Stimulated activated CD4-positive, alpha-beta T cell treated with anti-CD3 and anti-CD28 coated beads, Interleukin-1b, Interleukin-23, amount 100 ng/mL, for 1 hour (primary cell): ENCODE measurements around the gene ANKS1A.
"Not testable (repeated sequence)": the region's sequence is repeated elsewhere in the genome, so short reads cannot be mapped to it uniquely, and the experiment has no call there.

Experiments
- DNase-seq, 2 donors: peaks; one replicate each; pipeline ENCODE4 v3.0.0-alpha.2; 2020; ENCODE audit warnings: low read depth in 2 of 2

ANKS1A gene

GRCh38 chr6:34992376-34992775 is 103.3 kb downstream of the ANKS1A start:
- no peak for DNase-seq

- no peak for DNase-seq
These were observed 104.2 kb downstream of the ANKS1A start for GRCh38 chr6:34993213-34993612.

- no peak for DNase-seq
These were observed 105.6 kb downstream of the ANKS1A start for GRCh38 chr6:34994693-34995092.

- not testable (repeated sequence) for DNase-seq
These were observed 109.4 kb downstream of the ANKS1A start for GRCh38 chr6:34998417-34998816.

GRCh38 chr6:34999153-34999552 is 110.1 kb downstream of the ANKS1A start:
- DNase-seq = not testable (repeated sequence)

- DNase-seq = not testable (repeated sequence)
These were observed 110.9 kb downstream of the ANKS1A start for GRCh38 chr6:34999962-35000361.

GRCh38 chr6:35001349-35001748 is 112.3 kb downstream of the ANKS1A start:
- DNase-seq = not testable (repeated sequence)

GRCh38 chr6:35003886-35004530 is 115.0 kb downstream of the ANKS1A start:
- not testable (repeated sequence) for DNase-seq

- no peak for DNase-seq
These were observed 118.0 kb downstream of the ANKS1A start for GRCh38 chr6:35007016-35007415.

GRCh38 chr6:35008858-35009257 is 119.8 kb downstream of the ANKS1A start:
- DNase-seq = no peak

GRCh38 chr6:35011096-35012041 is 122.3 kb downstream of the ANKS1A start:
- no peak for DNase-seq

GRCh38 chr6:35013701-35014100 is 124.6 kb downstream of the ANKS1A start:
- DNase-seq = no peak

- DNase-seq = no peak
These were observed 125.3 kb downstream of the ANKS1A start for GRCh38 chr6:35014341-35014740.

GRCh38 chr6:35014786-35015185 is 125.7 kb downstream of the ANKS1A start:
- DNase-seq = no peak

GRCh38 chr6:35015476-35015875 is 126.4 kb downstream of the ANKS1A start:
- DNase-seq = no peak

- DNase-seq = no peak
These were observed 126.9 kb downstream of the ANKS1A start for GRCh38 chr6:35015996-35016395.

- no peak for DNase-seq
These were observed 127.7 kb downstream of the ANKS1A start for GRCh38 chr6:35016502-35017321.

GRCh38 chr6:35017411-35018181 is 128.5 kb downstream of the ANKS1A start:
- no peak for DNase-seq

GRCh38 chr6:35018182-35018519 is 129.1 kb downstream of the ANKS1A start:
- DNase-seq = no peak

- no peak for DNase-seq
These were observed 129.7 kb downstream of the ANKS1A start for GRCh38 chr6:35018746-35019145.

- no peak for DNase-seq
These were observed 130.1 kb downstream of the ANKS1A start for GRCh38 chr6:35019171-35019570.
